Activated CD8-positive, alpha-beta memory T cell treated with anti-CD3 and anti-CD28 coated beads, Interleukin-2, amount 50 U/mL, for 48 hours (primary cell): ENCODE measurements around the gene ECSCR.

Experiments used
- DNase-seq: peaks from one replicate; pipeline ENCODE4 v3.0.0-alpha.2; 2020

The ECSCR gene

DNA sequence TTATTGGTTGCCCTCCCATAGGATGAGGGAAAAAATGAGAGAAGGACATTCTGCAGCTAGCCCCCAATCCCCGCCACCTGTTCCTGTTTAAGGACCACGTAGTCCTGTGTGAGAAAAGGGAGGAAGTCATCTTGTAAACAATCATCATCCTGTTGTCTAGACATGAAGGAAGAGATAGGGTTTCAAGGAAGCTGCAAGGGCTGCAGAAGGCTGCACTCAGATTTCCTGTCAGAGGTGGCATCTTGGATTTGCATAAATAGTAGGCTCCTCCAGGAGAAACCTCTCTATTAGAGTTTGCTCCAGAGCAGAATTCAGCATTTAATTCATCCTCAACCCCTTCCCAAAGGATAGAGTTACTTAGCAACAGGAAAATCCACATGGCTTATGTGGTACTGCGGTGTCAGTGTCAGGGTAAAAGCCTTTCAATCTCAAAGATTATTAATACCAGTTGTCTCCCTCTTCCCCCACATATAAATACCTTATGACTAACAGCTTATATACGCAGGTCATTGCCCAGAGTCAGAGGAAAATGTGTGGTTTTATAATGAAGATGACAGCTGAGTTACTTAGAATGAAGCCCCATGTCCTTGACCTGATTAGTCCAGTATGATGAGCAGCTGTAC lies 18.6 kb downstream of the ECSCR start:
- DNase-seq = peak; percentile 51

GRCh38 chr5:139440416-139440815 lies 22.1 kb downstream of the ECSCR start:
- peak; percentile 46 for DNase-seq

- peak; percentile 94 for DNase-seq
These were observed 23.3 kb downstream of the ECSCR start, which contains the start of gene DNAJC18 for GRCh38 chr5:139439013-139439903. Gene DNAJC18, minus strand, starts transcription at chr5:139439525. Its CDS starts 80 bp downstream, at chr5:139439445.

DNA sequence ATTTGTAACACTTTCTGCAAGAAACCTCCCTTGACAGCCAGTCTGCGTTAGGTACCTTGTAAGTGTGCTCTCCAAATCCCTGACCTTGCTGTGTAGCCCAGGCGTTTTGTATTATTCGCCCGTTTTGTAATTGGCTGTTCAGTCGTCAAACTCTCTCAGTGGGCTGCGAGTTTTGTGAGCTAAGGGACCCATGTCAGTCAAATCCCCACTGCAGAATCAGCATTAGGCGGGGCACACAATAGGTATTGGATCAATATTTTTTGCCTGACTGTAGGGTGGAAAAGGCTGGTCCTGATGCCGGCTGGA lies 23.9 kb downstream of the ECSCR start:
- DNase-seq = no peak

- peak; percentile 30 for DNase-seq
These were observed 26.9 kb downstream of the ECSCR start for GRCh38 chr5:139435676-139436075.

GRCh38 chr5:139431706-139432105 lies 30.8 kb downstream of the ECSCR start:
- no peak for DNase-seq

- DNase-seq = no peak
These were observed 32.5 kb downstream of the ECSCR start for GRCh38 chr5:139430015-139430414.

GRCh38 chr5:139426203-139426885 lies 36.2 kb downstream of the ECSCR start:
- DNase-seq = no peak

DNA sequence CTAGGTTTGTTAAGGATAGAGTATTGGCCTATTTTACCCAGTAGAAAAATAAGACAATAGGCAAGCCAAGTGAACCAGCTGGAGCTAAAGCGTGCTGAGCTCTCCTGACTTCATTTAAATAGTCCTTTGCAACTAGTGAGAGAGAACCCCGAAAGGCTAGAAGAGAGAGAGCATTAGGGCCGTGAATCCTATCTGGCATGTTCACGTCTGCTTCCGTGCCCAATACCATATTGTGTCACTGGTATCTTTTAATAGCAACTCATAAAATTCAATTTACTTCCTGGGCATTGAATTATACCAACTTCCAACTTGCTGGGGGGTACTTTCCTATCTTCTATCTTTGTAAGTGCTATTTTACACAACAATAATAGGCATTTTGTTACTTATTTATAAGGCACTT lies 37.0 kb downstream of the ECSCR start:
- no peak for DNase-seq

GRCh38 chr5:139422307-139422893 lies 40.1 kb downstream of the ECSCR start:
- no peak for DNase-seq

- DNase-seq = no peak
These were observed 43.0 kb downstream of the ECSCR start for GRCh38 chr5:139419226-139420192.

GRCh38 chr5:139418793-139419192 lies 43.8 kb downstream of the ECSCR start:
- DNase-seq = no peak

DNA sequence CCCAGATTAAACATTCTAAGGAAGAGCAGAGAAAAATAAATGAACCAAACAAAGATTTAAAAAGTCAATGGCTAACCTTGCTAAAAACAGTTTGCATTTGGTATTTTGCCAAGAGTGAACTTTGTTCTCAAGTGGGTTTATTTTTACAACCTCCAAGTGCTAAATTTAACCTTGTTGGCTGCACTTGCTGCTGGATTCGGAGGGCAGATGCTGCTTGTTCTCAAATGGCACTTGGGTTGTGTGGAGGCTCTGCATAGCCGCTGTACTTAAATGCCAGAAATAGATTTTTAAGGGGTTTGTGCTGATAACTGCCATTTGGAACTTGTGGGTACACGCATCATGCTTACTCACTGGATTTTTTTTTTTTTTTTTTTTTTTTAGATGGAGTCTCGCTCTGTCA lies 45.3 kb downstream of the ECSCR start:
- DNase-seq = no peak

GRCh38 chr5:139416651-139417050 lies 45.9 kb downstream of the ECSCR start:
- DNase-seq = no peak

- no peak for DNase-seq
These were observed 46.7 kb downstream of the ECSCR start for GRCh38 chr5:139415869-139416268.

DNA sequence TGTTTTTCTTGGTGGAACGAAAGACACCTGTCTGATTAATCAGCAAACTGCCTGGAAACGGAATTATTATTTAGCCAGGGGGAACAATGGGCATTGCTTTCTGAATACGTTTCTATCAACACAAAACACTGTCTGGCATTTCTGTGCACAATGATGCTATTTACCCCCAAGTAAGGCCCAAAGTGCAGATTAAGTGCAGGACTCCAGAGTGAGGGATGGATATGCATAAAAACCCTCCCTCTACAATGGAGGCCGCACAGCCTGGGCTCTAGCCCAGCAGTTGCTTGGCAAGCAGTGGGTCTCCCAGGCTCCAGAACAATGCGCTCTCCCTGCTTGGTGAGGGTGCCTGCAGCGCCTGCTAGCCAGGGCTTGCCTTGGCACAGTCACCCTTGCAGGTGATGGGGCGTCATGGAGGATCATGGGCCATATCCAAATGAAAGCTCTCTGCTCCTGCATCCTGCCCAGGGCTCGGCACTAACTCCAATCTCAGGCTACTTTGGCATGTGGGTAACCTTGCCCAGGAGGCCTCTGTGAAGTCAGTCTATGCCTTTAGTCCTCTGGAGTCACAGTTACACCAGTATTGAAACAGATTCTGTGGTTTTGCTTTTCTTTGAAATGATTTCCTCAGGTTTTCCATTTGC lies 47.2 kb downstream of the ECSCR start:
- peak; percentile 74 for DNase-seq

DNA sequence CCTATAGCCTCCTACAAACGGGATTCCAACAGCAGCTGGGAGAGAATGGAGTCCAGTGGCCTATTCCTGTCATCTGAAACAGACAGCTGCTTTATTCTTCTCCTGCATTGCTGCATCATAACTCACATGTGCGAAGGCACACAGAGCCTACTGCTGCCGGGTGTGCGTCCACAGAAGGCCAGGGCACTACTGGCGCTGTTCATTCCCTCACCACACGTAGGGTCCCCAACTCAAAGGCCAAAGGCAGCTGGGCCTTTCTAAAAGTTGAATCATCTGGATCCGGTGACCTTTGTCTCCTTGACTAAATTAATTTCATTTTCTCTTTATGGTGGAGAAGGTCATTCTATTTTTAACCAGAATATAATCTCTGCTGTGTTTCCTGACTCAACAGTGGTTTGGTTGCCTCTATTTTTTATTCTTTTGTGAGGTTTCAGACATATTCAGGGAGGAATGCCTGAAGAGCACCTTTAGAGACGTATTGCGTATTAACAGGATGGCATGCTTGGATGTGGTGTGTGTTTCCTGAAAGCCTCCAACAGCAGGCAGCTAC lies 47.9 kb downstream of the ECSCR start:
- DNase-seq = no peak

DNA sequence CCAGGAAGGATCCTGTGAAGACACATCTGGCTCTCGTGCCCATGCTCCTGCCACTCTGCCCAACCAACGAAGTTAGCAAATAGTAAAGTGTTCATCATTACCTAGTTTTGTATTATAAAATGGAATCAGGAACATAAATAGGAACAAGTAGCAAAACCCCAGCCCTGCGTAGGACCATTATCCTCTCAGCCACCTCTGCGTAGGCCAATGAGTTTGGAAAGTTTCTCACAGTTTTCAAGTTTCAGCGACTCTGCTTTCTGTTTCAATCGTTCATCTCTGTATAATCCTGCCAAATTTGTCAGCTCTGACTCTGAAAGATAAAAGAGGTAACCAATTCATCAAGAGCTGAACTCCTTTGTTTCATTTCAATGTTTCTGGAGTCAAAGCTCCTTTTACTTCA lies 48.6 kb downstream of the ECSCR start:
- no peak for DNase-seq

DNA sequence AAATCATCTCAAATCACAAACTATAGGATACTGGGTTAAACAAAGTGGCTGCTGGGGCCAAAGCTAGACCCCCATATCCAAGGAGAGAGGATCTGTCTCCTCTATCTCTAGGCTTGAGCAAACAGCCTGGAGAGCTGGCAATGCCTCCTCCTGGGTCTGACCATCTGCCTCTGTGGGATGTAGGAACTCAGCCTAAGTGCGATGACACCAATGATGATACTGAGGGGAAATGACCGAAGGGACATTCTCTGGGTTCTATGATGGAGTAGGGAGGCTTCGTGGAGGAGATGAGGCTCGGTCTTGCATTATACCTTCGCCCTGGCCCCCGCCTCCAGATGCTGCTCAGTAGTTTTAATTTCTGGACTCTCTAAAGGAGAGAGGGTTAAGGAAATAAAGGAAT lies 49.4 kb downstream of the ECSCR start:
- no peak for DNase-seq

DNA sequence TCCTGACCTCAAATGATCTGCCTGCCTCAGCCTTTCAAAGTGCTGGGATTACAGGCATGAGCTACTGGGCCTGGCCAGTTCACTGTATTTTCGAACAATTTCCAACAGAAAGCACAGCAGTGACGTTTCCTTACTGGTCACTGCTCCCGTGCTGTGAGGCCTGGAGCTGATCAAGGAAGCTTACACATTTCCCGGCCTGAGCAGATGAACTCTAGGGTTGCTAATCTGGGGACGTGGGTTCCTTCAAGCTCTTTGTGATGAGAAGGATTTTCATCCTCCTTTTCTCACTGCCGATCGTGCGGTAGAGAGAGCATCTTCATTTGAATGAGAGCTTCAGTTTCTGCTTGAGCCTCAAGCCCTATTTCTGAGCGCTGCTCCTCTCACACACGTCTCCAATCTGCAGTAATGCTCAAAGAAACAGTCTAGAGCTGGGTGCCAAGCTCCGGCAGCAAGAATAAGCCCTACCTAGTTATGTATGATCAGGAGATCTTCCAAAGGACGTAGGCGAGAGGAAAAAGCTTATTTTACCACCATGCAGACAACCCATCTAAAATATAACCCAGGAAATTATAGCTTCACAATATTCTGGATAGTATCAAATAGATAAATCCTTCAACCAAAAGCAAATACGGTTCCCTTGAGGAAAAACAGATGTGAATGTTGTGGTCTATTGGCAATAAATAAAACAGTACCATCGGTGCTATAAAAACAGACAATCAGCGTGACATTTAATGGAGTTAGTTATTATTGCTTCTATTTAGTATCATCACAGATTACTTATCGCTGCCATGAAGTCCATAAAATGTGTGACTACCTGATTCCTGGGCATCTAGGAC lies 51.3 kb downstream of the ECSCR start:
- DNase-seq = no peak
